ENCODE measurements around the gene INPP4B. TPM values are rescaled to one million over a fixed set of nuclear protein-coding genes. Genes with fewer than 3 reads are reported as not detected.
"Not testable (repeated sequence)": the region's sequence is repeated elsewhere in the genome, so short reads cannot be mapped to it uniquely, and the experiment has no call there.

Gene INPP4B
- total RNA-seq, 2 experiments from 2014 or later, result 43.7 to 44.7 TPM

GRCh38 chr4:142402156-142402555 lies 443.9 kb downstream of the INPP4B start:
- peaks cover 44% of the 10 kb centered on the region for H3K36me3 Mint-ChIP-seq (ENCODE audit: low read depth)

GRCh38 chr4:142397364-142397991 lies 448.6 kb downstream of the INPP4B start:
- ATAC-seq; DNase-seq; H3K9me3 Mint-ChIP-seq (ENCODE audit: insufficient read depth); H3K4me3 Mint-ChIP-seq; H3K27me3 Mint-ChIP-seq (ENCODE audit: low read depth): not testable (repeated sequence)
- Mint-ChIP-seq H3K4me1 (ENCODE audit: low read depth) (peaks cover 74% of the 10 kb centered on the region), H3K36me3 (ENCODE audit: low read depth) (peaks cover 76% of the 10 kb centered on the region), H3K27ac (peak overlapping the region; percentile 20)
- ChIA-PET POLR2A (interaction anchor here (2.1 kb wide), 1 partner anchor 9 kb away, joined by 8 read pairs; no protein-coding TSS in a partner anchor), CTCF (interaction anchor here (1.4 kb wide), 1 partner anchor 10 kb away, joined by 5 read pairs; no protein-coding TSS in a partner anchor)

More at GRCh38 chr4:142402156-142402555, 443.9 kb downstream of the INPP4B start:
- ChIA-PET POLR2A (interaction anchor here (7.7 kb wide), 1 partner anchor 14 kb away, joined by 106 read pairs; no protein-coding TSS in a partner anchor), CTCF (interaction anchor here (1.4 to 13.6 kb wide), 4 partner anchors 14 to 50 kb away, joined by 3 to 157 read pairs (median 6); no protein-coding TSS in a partner anchor)
- DNase-seq (no peak), ATAC-seq (no peak)
- no peaks in the 10 kb centered on the region for H3K9me3 Mint-ChIP-seq (ENCODE audit: insufficient read depth)
- H3K27me3 Mint-ChIP-seq (ENCODE audit: low read depth), result no peaks in the 10 kb centered on the region
- H3K4me3 Mint-ChIP-seq, result peak overlapping the region; percentile 81
- peaks cover 64% of the 10 kb centered on the region for H3K4me1 Mint-ChIP-seq (ENCODE audit: low read depth)
- peak overlapping the region; percentile 79 for H3K27ac Mint-ChIP-seq

- ATAC-seq, result no peak
- peaks cover 71% of the 10 kb centered on the region for H3K36me3 Mint-ChIP-seq (ENCODE audit: low read depth)
- peaks cover 65% of the 10 kb centered on the region for H3K4me1 Mint-ChIP-seq (ENCODE audit: low read depth)
Observed at GRCh38 chr4:142396279-142396678, 449.8 kb downstream of the INPP4B start.

GRCh38 chr4:142393127-142393526 lies 453.0 kb downstream of the INPP4B start:
- peaks cover 62% of the 10 kb centered on the region for H3K36me3 Mint-ChIP-seq (ENCODE audit: low read depth)
- no peaks in the 10 kb centered on the region for H3K27me3 Mint-ChIP-seq (ENCODE audit: low read depth)
- CTCF ChIA-PET, result interaction anchor here (2.4 kb wide), 1 partner anchor 15 kb away, joined by 7 read pairs; no protein-coding TSS in a partner anchor
- H3K9me3 Mint-ChIP-seq (ENCODE audit: insufficient read depth), result no peaks in the 10 kb centered on the region
- DNase-seq (no peak), ATAC-seq (no peak)
- no peak overlapping the region for H3K27ac Mint-ChIP-seq
- no peak overlapping the region for H3K4me3 Mint-ChIP-seq
- POLR2A ChIA-PET, result no interaction called here
- H3K4me1 Mint-ChIP-seq (ENCODE audit: low read depth), result peaks cover 42% of the 10 kb centered on the region

More at GRCh38 chr4:142396279-142396678, 449.8 kb downstream of the INPP4B start:
- DNase-seq, result no peak
- POLR2A ChIA-PET, result interaction anchor here (1.1 to 2.1 kb wide), 2 partner anchors 9 to 11 kb away, joined by 3 to 8 read pairs; no protein-coding TSS in a partner anchor
- Mint-ChIP-seq H3K9me3 (ENCODE audit: insufficient read depth) (no peaks in the 10 kb centered on the region), H3K27ac (peak overlapping the region; percentile 3), H3K4me3 (peak overlapping the region; percentile 17), H3K27me3 (ENCODE audit: low read depth) (no peaks in the 10 kb centered on the region)
- CTCF ChIA-PET, result interaction anchor here (0.6 to 1.2 kb wide), 3 partner anchors 17 to 43 kb away, joined by 3 to 5 read pairs (median 3); no protein-coding TSS in a partner anchor

GRCh38 chr4:142386856-142387255 lies 459.2 kb downstream of the INPP4B start:
- H3K9me3 Mint-ChIP-seq (ENCODE audit: insufficient read depth), result no peaks in the 10 kb centered on the region
- H3K4me3 Mint-ChIP-seq, result no peak overlapping the region
- ATAC-seq, result no peak
- no peak overlapping the region for H3K27ac Mint-ChIP-seq
- peaks cover 42% of the 10 kb centered on the region for H3K36me3 Mint-ChIP-seq (ENCODE audit: low read depth)
- POLR2A ChIA-PET, result interaction anchor here (2.0 kb wide), 1 partner anchor 18 kb away, joined by 5 read pairs; no protein-coding TSS in a partner anchor
- no peak for DNase-seq
- peaks cover 28% of the 10 kb centered on the region for H3K4me1 Mint-ChIP-seq (ENCODE audit: low read depth)
- H3K27me3 Mint-ChIP-seq (ENCODE audit: low read depth), result no peaks in the 10 kb centered on the region
- CTCF ChIA-PET, result interaction anchor here (1.0 to 1.6 kb wide), 4 partner anchors 16 to 34 kb away, joined by 3 to 4 read pairs (median 3); no protein-coding TSS in a partner anchor

GRCh38 chr4:142386449-142386848 lies 459.7 kb downstream of the INPP4B start:
- H3K36me3 Mint-ChIP-seq (ENCODE audit: low read depth), result peaks cover 42% of the 10 kb centered on the region
- no peak overlapping the region for H3K27ac Mint-ChIP-seq
- no peaks in the 10 kb centered on the region for H3K9me3 Mint-ChIP-seq (ENCODE audit: insufficient read depth)
- no peak for DNase-seq
- H3K4me1 Mint-ChIP-seq (ENCODE audit: low read depth), result peaks cover 28% of the 10 kb centered on the region
- no peak for ATAC-seq
- POLR2A ChIA-PET, result interaction anchor here (1.3 kb wide), 1 partner anchor 19 kb away, joined by 4 read pairs; no protein-coding TSS in a partner anchor
- H3K27me3 Mint-ChIP-seq (ENCODE audit: low read depth), result no peaks in the 10 kb centered on the region
- no peak overlapping the region for H3K4me3 Mint-ChIP-seq
- CTCF ChIA-PET, result interaction anchor here (1.0 to 1.6 kb wide), 3 partner anchors 16 to 31 kb away, joined by 3 read pairs; no protein-coding TSS in a partner anchor

- Mint-ChIP-seq H3K9me3 (ENCODE audit: insufficient read depth) (no peaks in the 10 kb centered on the region), H3K4me1 (ENCODE audit: low read depth) (peaks cover 28% of the 10 kb centered on the region), H3K36me3 (ENCODE audit: low read depth) (peaks cover 35% of the 10 kb centered on the region), H3K4me3 (no peak overlapping the region), H3K27ac (no peak overlapping the region), H3K27me3 (ENCODE audit: low read depth) (no peaks in the 10 kb centered on the region)
- ChIA-PET CTCF (interaction anchor here (1.0 to 1.6 kb wide), 7 partner anchors 13 to 43 kb away, joined by 3 to 6 read pairs (median 5); no protein-coding TSS in a partner anchor), POLR2A (no interaction called here)
- DNase-seq, result no peak
- ATAC-seq, result no peak
Observed at GRCh38 chr4:142383800-142384470, 462.2 kb downstream of the INPP4B start.

GRCh38 chr4:142383354-142383753 lies 462.7 kb downstream of the INPP4B start:
- DNase-seq (no peak), ATAC-seq (no peak)
- peaks cover 33% of the 10 kb centered on the region for H3K36me3 Mint-ChIP-seq (ENCODE audit: low read depth)
- POLR2A ChIA-PET, result no interaction called here
- no peak overlapping the region for H3K27ac Mint-ChIP-seq
- no peak overlapping the region for H3K4me3 Mint-ChIP-seq
- CTCF ChIA-PET, result interaction anchor here (1.0 to 1.6 kb wide), 7 partner anchors 13 to 42 kb away, joined by 3 to 6 read pairs (median 5); no protein-coding TSS in a partner anchor
- no peaks in the 10 kb centered on the region for H3K27me3 Mint-ChIP-seq (ENCODE audit: low read depth)
- H3K9me3 Mint-ChIP-seq (ENCODE audit: insufficient read depth), result no peaks in the 10 kb centered on the region
- H3K4me1 Mint-ChIP-seq (ENCODE audit: low read depth), result peaks cover 24% of the 10 kb centered on the region

GRCh38 chr4:142380052-142380602 lies 466.0 kb downstream of the INPP4B start:
- no peak overlapping the region for H3K27ac Mint-ChIP-seq
- ChIA-PET POLR2A (interaction anchor here (0.9 kb wide), 1 partner anchor 20 kb away, joined by 3 read pairs; no protein-coding TSS in a partner anchor), CTCF (interaction anchor here (1.7 to 3.5 kb wide), 5 partner anchors 16 to 34 kb away, joined by 5 to 18 read pairs (median 8); no protein-coding TSS in a partner anchor)
- ATAC-seq (no peak), DNase-seq (no peak)
- H3K27me3 Mint-ChIP-seq (ENCODE audit: low read depth), result no peaks in the 10 kb centered on the region
- H3K36me3 Mint-ChIP-seq (ENCODE audit: low read depth), result peaks cover 23% of the 10 kb centered on the region
- peaks cover 38% of the 10 kb centered on the region for H3K4me1 Mint-ChIP-seq (ENCODE audit: low read depth)
- H3K4me3 Mint-ChIP-seq, result no peak overlapping the region
- H3K9me3 Mint-ChIP-seq (ENCODE audit: insufficient read depth), result no peaks in the 10 kb centered on the region

- ChIA-PET POLR2A (interaction anchor here (0.8 to 2.1 kb wide), 3 partner anchors 21 to 27 kb away, joined by 3 to 6 read pairs (median 3); no protein-coding TSS in a partner anchor), CTCF (interaction anchor here (0.6 to 3.5 kb wide), 11 partner anchors 9 to 96 kb away, joined by 3 to 18 read pairs (median 7); no protein-coding TSS in a partner anchor)
- H3K4me1 Mint-ChIP-seq (ENCODE audit: low read depth), result peaks cover 38% of the 10 kb centered on the region
- no peak overlapping the region for H3K4me3 Mint-ChIP-seq
- no peaks in the 10 kb centered on the region for H3K9me3 Mint-ChIP-seq (ENCODE audit: insufficient read depth)
- no peak for ATAC-seq
- H3K36me3 Mint-ChIP-seq (ENCODE audit: low read depth), result peaks cover 22% of the 10 kb centered on the region
- no peak for DNase-seq
- no peaks in the 10 kb centered on the region for H3K27me3 Mint-ChIP-seq (ENCODE audit: low read depth)
- no peak overlapping the region for H3K27ac Mint-ChIP-seq
Observed at GRCh38 chr4:142379277-142380051, 466.6 kb downstream of the INPP4B start.
